AG09319 (cell line): ENCODE results near the gene RAE1.

Experiments used
- DNase-seq: peaks from one replicate; pipeline ENCODE4 v3.0.0-alpha.2; 2010; ENCODE audit warnings: low read depth; ENCODE audit errors: extremely low read depth
- CTCF ChIP-seq: IDR thresholded peaks from 2 replicates; pipeline ENCODE4 v1.5.1; 2011; ENCODE audit warnings: low read depth, mild to moderate bottlenecking, inconsistent platforms, low read length, moderate library complexity

RAE1 gene

GRCh38 chr20:57319584-57319983, 31.5 kb upstream of the RAE1 start:
- TF ChIP-seq CTCF = no peak

GRCh38 chr20:57320358-57320757, 30.7 kb upstream of the RAE1 start:
- no peak for TF ChIP-seq CTCF
- DNase-seq = no peak

More at GRCh38 chr20:57319584-57319983, 31.5 kb upstream of the RAE1 start:
- no peak for DNase-seq

- no peak for DNase-seq
- TF ChIP-seq CTCF = no peak
Measured at GRCh38 chr20:57321142-57321541, 29.9 kb upstream of the RAE1 start.

GRCh38 chr20:57322476-57322875, 28.6 kb upstream of the RAE1 start:
- no peak for DNase-seq
- no peak for TF ChIP-seq CTCF

GRCh38 chr20:57323034-57323433, 28.0 kb upstream of the RAE1 start:
- DNase-seq = no peak
- no peak for TF ChIP-seq CTCF

GRCh38 chr20:57325632-57326356, 25.3 kb upstream of the RAE1 start:
- no peak for TF ChIP-seq CTCF
- no peak for DNase-seq

GRCh38 chr20:57326667-57327455, 24.2 kb upstream of the RAE1 start:
- DNase-seq = no peak
- no peak for TF ChIP-seq CTCF
